Measurements from ENCODE around the gene RPL10. TPM values are rescaled to one million over a fixed set of nuclear protein-coding genes. Genes with fewer than 3 reads are reported as not detected.
A peak's percentile ranks its signal among the peaks of the same experiment; 100 is the strongest.

Gene RPL10
- total and polyA plus RNA-seq, 9 of the 15 experiments (the other 6 are each of a cell fraction or from before 2014, with no cell fraction given) = 3,774 to 7,600 (median 5,014) TPM

GRCh38 chrX:154409222-154409871 lies 11.2 kb downstream of the RPL10 start, which contains the start of gene DNASE1L1:
Gene DNASE1L1 (minus strand): TSS chrX:154409254. CDS start chrX:154405568, 3,686 bp downstream.
- peaks cover 25% of the 10 kb centered on the region for H3K79me2 ChIP-seq (ENCODE audit: control insufficient read depth, insufficient read depth, low read length)
- no peaks in the 10 kb centered on the region for H3K27me3 ChIP-seq (ENCODE audit: control insufficient read depth in 2 of 2, insufficient read depth in 2 of 2, low read length in 2 of 2)
- ChIA-PET CTCF (ENCODE audit: low intra/inter-chr PET ratio) (no interaction called here), POLR2A (interaction anchor here (0.6 to 5.0 kb wide), 7 partner anchors 9 to 118 kb away, joined by 3 to 85 read pairs (median 4); partner anchors contain the start of genes LAGE3 and RPL10)
- BruUV-seq (replicated peaks) = no TSS peak
- 7% methylated on average over 14 of the region's 26 CpGs for WGBS (ENCODE audit: insufficient coverage, low coverage, missing lambda C conversion rate)
- no peaks in the 10 kb centered on the region for H4K20me1 ChIP-seq (replicated peaks; ENCODE audit: control insufficient read depth, insufficient read depth, low read length)
- H2AFZ ChIP-seq (ENCODE audit: low read depth, low read length) = peak within 1 kb of the TSS; percentile 75
- peak within 1 kb of the TSS; percentile 40 for H3K4me3 ChIP-seq
- H3K9ac ChIP-seq (ENCODE audit: insufficient read depth in 1 of 2, low read depth in 2 of 2, low read length in 2 of 2) = peak within 1 kb of the TSS; percentile 67 to 90
- peak; percentile 80 to 93 (median 82) for DNase-seq (ENCODE audit: extremely low read depth in 1 of 4, low spot score in 3 of 4)
- peaks cover 7% of the 10 kb centered on the region; the same call in 1 of the 3 replicates for H3K36me3 ChIP-seq (ENCODE audit: control insufficient read depth, insufficient read depth, low read length)
- H3K4me2 ChIP-seq (ENCODE audit: insufficient read depth, low read length) = peak within 1 kb of the TSS; percentile 91
- H3K9me1 ChIP-seq (ENCODE audit: control insufficient read depth, insufficient read depth, low read length) = no peaks in the 10 kb centered on the region
- ATAC-seq = peak; percentile 84
- intact Hi-C loops (cut with micrococcal nuclease) (no loop called here), in situ Hi-C loops (cut with MboI) (loop anchor here (10.0 kb wide), 1 partner anchor 125 kb away; no protein-coding TSS in a partner anchor)
- peak; percentile 93 for FAIRE-seq
- peak within 1 kb of the TSS; percentile 77 for H3K27ac ChIP-seq (ENCODE audit: extremely low read depth, low read depth, low read length)
- H3K9me3 ChIP-seq (replicated peaks; ENCODE audit: control insufficient read depth, insufficient read depth, low read depth, low read length) = no peaks in the 10 kb centered on the region
- peaks cover 13 to 50% of the 10 kb centered on the region in 2 experiments; a peak in 4 of 5 replicates for H3K4me1 ChIP-seq (replicated peaks in 1 of 2; ENCODE audit: control insufficient read depth in 2 of 2, insufficient read depth in 2 of 2, low read length in 2 of 2)
- TF ChIP-seq ZC3H8 (IDR thresholded peaks at IDR 0.05) (no peak), ZBTB8A (IDR thresholded peaks at IDR 0.05; ENCODE audit: partially characterized antibody) (no peak), RFX5 (IDR thresholded peaks at IDR 0.05; ENCODE audit: low read depth, low read length) (peak; percentile 82), KAT2B (IDR thresholded peaks at IDR 0.05; ENCODE audit: low read depth, low read length) (no peak), CBX8 (IDR thresholded peaks at IDR 0.05; ENCODE audit: borderline replicate concordance, extremely low read depth, low read depth, low read length, poor library complexity, severe bottlenecking) (no peak), SMARCE1 (IDR thresholded peaks at IDR 0.05) (peak; percentile 60; the same call in 1 of the 2 replicates), NR2C2 (CRISPR knock-in tag; IDR thresholded peaks at IDR 0.05) (no peak), NR2C2 (tag; IDR thresholded peaks at IDR 0.05) (no peak), TBL1XR1 (IDR thresholded peaks at IDR 0.05; ENCODE audit: low read length in 2 of 2) (no peak), SNRNP70 (optimal IDR thresholded peaks at IDR 0.05; ENCODE audit: low read depth, low read length) (no peak), C11orf30 (IDR thresholded peaks at IDR 0.05; ENCODE audit: low read depth) (no peak), TRIM24 (IDR thresholded peaks at IDR 0.05) (no peak), ZFX (CRISPR knock-in tag; IDR thresholded peaks at IDR 0.05) (peak; percentile 56)
- TF ChIP-seq, protein P1, sequence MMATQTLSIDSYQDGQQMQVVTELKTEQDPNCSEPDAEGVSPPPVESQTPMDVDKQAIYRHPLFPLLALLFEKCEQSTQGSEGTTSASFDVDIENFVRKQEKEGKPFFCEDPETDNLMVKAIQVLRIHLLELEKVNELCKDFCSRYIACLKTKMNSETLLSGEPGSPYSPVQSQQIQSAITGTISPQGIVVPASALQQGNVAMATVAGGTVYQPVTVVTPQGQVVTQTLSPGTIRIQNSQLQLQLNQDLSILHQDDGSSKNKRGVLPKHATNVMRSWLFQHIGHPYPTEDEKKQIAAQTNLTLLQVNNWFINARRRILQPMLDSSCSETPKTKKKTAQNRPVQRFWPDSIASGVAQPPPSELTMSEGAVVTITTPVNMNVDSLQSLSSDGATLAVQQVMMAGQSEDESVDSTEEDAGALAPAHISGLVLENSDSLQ (IDR thresholded peaks at IDR 0.05) = peak; percentile 83
- TF ChIP-seq, protein P2, sequence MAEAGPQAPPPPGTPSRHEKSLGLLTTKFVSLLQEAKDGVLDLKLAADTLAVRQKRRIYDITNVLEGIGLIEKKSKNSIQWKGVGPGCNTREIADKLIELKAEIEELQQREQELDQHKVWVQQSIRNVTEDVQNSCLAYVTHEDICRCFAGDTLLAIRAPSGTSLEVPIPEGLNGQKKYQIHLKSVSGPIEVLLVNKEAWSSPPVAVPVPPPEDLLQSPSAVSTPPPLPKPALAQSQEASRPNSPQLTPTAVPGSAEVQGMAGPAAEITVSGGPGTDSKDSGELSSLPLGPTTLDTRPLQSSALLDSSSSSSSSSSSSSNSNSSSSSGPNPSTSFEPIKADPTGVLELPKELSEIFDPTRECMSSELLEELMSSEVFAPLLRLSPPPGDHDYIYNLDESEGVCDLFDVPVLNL (CRISPR knock-in tag; IDR thresholded peaks at IDR 0.05; ENCODE audit: low read depth) = no peak
- TF ChIP-seq, protein P3, sequence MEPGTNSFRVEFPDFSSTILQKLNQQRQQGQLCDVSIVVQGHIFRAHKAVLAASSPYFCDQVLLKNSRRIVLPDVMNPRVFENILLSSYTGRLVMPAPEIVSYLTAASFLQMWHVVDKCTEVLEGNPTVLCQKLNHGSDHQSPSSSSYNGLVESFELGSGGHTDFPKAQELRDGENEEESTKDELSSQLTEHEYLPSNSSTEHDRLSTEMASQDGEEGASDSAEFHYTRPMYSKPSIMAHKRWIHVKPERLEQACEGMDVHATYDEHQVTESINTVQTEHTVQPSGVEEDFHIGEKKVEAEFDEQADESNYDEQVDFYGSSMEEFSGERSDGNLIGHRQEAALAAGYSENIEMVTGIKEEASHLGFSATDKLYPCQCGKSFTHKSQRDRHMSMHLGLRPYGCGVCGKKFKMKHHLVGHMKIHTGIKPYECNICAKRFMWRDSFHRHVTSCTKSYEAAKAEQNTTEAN (CRISPR knock-in tag; IDR thresholded peaks at IDR 0.05) = no peak
- TF ChIP-seq, protein P4, sequence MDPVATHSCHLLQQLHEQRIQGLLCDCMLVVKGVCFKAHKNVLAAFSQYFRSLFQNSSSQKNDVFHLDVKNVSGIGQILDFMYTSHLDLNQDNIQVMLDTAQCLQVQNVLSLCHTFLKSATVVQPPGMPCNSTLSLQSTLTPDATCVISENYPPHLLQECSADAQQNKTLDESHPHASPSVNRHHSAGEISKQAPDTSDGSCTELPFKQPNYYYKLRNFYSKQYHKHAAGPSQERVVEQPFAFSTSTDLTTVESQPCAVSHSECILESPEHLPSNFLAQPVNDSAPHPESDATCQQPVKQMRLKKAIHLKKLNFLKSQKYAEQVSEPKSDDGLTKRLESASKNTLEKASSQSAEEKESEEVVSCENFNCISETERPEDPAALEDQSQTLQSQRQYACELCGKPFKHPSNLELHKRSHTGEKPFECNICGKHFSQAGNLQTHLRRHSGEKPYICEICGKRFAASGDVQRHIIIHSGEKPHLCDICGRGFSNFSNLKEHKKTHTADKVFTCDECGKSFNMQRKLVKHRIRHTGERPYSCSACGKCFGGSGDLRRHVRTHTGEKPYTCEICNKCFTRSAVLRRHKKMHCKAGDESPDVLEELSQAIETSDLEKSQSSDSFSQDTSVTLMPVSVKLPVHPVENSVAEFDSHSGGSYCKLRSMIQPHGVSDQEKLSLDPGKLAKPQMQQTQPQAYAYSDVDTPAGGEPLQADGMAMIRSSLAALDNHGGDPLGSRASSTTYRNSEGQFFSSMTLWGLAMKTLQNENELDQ (CRISPR knock-in tag; IDR thresholded peaks at IDR 0.05; ENCODE audit: borderline replicate concordance) = no peak

Measured in K562 (cell line).